ENCODE measurements around the gene PRM1.

GRCh38 chr16:11235703-11235991 is 45.5 kb downstream of the PRM1 start:
- TF ChIP-seq, protein P1, sequence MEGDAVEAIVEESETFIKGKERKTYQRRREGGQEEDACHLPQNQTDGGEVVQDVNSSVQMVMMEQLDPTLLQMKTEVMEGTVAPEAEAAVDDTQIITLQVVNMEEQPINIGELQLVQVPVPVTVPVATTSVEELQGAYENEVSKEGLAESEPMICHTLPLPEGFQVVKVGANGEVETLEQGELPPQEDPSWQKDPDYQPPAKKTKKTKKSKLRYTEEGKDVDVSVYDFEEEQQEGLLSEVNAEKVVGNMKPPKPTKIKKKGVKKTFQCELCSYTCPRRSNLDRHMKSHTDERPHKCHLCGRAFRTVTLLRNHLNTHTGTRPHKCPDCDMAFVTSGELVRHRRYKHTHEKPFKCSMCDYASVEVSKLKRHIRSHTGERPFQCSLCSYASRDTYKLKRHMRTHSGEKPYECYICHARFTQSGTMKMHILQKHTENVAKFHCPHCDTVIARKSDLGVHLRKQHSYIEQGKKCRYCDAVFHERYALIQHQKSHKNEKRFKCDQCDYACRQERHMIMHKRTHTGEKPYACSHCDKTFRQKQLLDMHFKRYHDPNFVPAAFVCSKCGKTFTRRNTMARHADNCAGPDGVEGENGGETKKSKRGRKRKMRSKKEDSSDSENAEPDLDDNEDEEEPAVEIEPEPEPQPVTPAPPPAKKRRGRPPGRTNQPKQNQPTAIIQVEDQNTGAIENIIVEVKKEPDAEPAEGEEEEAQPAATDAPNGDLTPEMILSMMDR (IDR thresholded peaks at IDR 0.05) = no peak
- TF ChIP-seq POLR2AphosphoS5 (IDR thresholded peaks at IDR 0.05) = no peak
